GM12878 (cell line): ENCODE data around the gene KIRREL2. TPM values are rescaled to one million over a fixed set of nuclear protein-coding genes. Genes with fewer than 3 reads are reported as not detected.

Source experiments
- GABPA ChIP-seq: IDR thresholded peaks from 2 replicates; pipeline ENCODE4 v1.6.1; 2014; ENCODE audit warnings: antibody characterized with exemption, low read depth, mild to moderate bottlenecking, inconsistent platforms
- MAX ChIP-seq: IDR thresholded peaks from 2 replicates; pipeline ENCODE4 v1.6.1; 2012; ENCODE audit warnings: low read depth, low read length, improper control_type of control experiment
- MTA3 ChIP-seq: IDR thresholded peaks from 2 replicates; pipeline ENCODE4 v1.6.1; 2012; ENCODE audit warnings: low read length, inconsistent platforms, borderline replicate concordance
- NBN ChIP-seq: fragments of 450-650 bp; IDR thresholded peaks from 2 replicates; pipeline ENCODE4 v1.6.1; 2016
- NKRF ChIP-seq: fragments of 450-650 bp; conservative IDR thresholded peaks from 2 replicates; pipeline ENCODE4 v1.6.1; 2017; ENCODE audit warnings: mild to moderate bottlenecking, moderate library complexity
- PAX5 ChIP-seq: IDR thresholded peaks from 2 replicates; pipeline ENCODE4 v1.6.1; 2011; ENCODE audit warnings: low read depth, low read length, borderline replicate concordance
- RUNX3 ChIP-seq: IDR thresholded peaks from 2 replicates; pipeline ENCODE4 v1.6.1; 2012; ENCODE audit warnings: low read length, inconsistent platforms
- SIN3A ChIP-seq: IDR thresholded peaks from 2 replicates; pipeline ENCODE4 v1.6.1; 2012; ENCODE audit warnings: low read depth, low read length, improper control_type of control experiment
- SIX5 ChIP-seq: IDR thresholded peaks from 2 replicates; pipeline ENCODE4 v1.6.1; 2011; ENCODE audit warnings: mild to moderate bottlenecking, low read depth, low read length, moderate library complexity; ENCODE audit not compliant: severe bottlenecking
- SMAD1 ChIP-seq: fragments of 450-650 bp; IDR thresholded peaks from 2 replicates; pipeline ENCODE4 v1.6.1; 2018; ENCODE audit warnings: mild to moderate bottlenecking, low read depth; ENCODE audit not compliant: partially characterized antibody
- USF1 ChIP-seq: IDR thresholded peaks from 2 replicates; pipeline ENCODE4 v1.6.1; 2011; ENCODE audit warnings: borderline replicate concordance, low read depth, mild to moderate bottlenecking, moderate library complexity, mixed read lengths, low read length; ENCODE audit not compliant: insufficient read depth; ENCODE audit errors: extremely low read length
- ZBTB33 ChIP-seq: fragments of 450-650 bp; IDR thresholded peaks from 2 replicates; pipeline ENCODE4 v1.6.1; 2017; ENCODE audit warnings: mild to moderate bottlenecking
- ZBTB4 ChIP-seq: fragments of 450-650 bp; formaldehyde crosslinking; IDR thresholded peaks from 2 replicates; pipeline ENCODE4 v1.4.0; 2022; ENCODE audit warnings: mild to moderate bottlenecking, moderate library complexity
- ZBTB40 ChIP-seq: fragments of 450-650 bp; IDR thresholded peaks from 2 replicates; pipeline ENCODE4 v1.6.1; 2016; ENCODE audit warnings: mild to moderate bottlenecking, moderate library complexity, borderline replicate concordance
- ZNF384 ChIP-seq: IDR thresholded peaks from 2 replicates; pipeline ENCODE4 v1.6.1; 2012; ENCODE audit warnings: low read depth, mild to moderate bottlenecking, low read length, improper control_type of control experiment, borderline replicate concordance
- ZNF622 ChIP-seq: fragments of 450-650 bp; IDR thresholded peaks from 2 replicates; pipeline ENCODE4 v1.6.1; 2017; ENCODE audit warnings: mild to moderate bottlenecking, inconsistent platforms
- polyA plus RNA-seq, 11 experiments: library from polyadenylated mRNA; depleted of rRNA in 4 of 11; unstranded in 6 of 11; stranded (reverse) in 5 of 11; fragments of >200 nt; fragmentation: Nextera tagmentation in 4 of 11; fragmentation: Illumina TruSeq in 1 of 11; extraction: Ambion mirVana in 4 of 11; extraction: Trizol in 1 of 11; gene quantifications; 1 replicate in 1 of 11; 2 replicates in 10 of 11; pipeline versions ENCODE4 v1.2.1 to v1.2.3, GENCODE V29; 2011 to 2016; ENCODE audit warnings: inconsistent platforms in 2 of 11, missing spikeins in 2 of 11, low read depth in 1 of 11
- total RNA-seq, 4 experiments: library from RNA; depleted of rRNA in 3 of 4; stranded (reverse); fragments of >200 nt in 3 of 4; fragmentation: Illumina TruSeq in 1 of 4; extraction: Trizol in 1 of 4; gene quantifications; 2 replicates each; pipeline versions ENCODE4 v1.2.1 to v1.2.3, GENCODE V29; 2013 to 2021

The KIRREL2 gene
- total and polyA plus RNA-seq, 10 of the 15 experiments (the other 5 are each of a cell fraction or from before 2014, with no cell fraction given), result 0.03 to 0.06 TPM; not detected in 8

- peak; percentile 56 for TF ChIP-seq ZBTB40
- TF ChIP-seq MTA3, result no peak
- no peak for TF ChIP-seq SIX5
- no peak for TF ChIP-seq ZNF622
- no peak for TF ChIP-seq ZNF384
- no peak for TF ChIP-seq SMAD1
- TF ChIP-seq RUNX3, result peak; percentile 24; the same call in 1 of the 2 replicates
- no peak for TF ChIP-seq NBN
- TF ChIP-seq ZBTB4 (CRISPR knock-in tag), result no peak
- 0 out of 2 replicates have a peak, but pooled peaks have one; percentile 23 for TF ChIP-seq NKRF
- TF ChIP-seq MAX, result no peak
- no peak for TF ChIP-seq USF1
- peak; percentile 57; the same call in 1 of the 2 replicates for TF ChIP-seq GABPA
- no peak for TF ChIP-seq SIN3A
- TF ChIP-seq PAX5, result 0 out of 2 replicates have a peak, but pooled peaks have one; percentile 11
- TF ChIP-seq ZBTB33, result no peak
These were observed 45.3 kb downstream of the KIRREL2 start, which contains the start of gene HCST (continued) for GRCh38 chr19:35901854-35902661.
